Measurements from ENCODE around the gene FHAD1.

FHAD1 gene

DNA sequence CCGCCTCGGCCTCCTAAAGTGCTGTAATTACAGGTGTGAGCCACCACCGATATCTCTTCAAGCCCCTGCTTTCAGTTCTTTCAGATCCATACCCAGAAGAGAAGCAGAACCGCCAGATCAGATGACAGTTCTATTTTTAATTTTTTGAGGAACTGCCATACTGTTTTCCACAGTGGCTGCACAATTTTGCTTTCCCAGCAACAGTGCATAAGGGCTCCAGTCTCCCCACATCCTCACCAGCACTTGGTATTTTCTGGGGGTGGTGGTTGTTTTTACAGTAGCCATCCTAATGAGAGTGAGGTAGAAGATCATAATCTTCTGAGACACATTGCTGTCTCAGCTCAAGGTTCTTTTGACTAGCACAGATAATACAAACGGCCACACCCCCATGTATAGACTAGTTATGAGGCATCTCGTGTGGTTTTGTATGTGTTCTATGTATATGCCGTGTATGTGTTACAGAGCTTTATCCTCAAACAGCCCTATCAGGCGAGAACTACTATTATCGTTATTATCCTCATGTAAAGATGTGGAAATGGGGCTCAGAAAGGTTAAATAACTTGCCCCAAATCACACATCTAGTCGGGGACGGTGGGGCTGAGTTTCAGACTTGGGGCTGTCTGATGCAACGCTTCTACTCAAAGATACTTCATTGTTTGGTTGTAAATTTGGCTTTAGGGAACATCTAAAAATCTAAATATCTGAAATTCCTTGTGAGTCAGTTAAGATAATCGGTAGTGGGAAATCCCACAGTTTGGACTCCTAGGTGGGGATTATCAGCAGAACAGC, 12.0 kb downstream of the FHAD1 start:
- Histone ChIP-seq H3K36me3 (ENCODE audit: control insufficient read depth, insufficient read depth, low read length) (no peaks in the 10 kb centered on the region), H3K27me3 (ENCODE audit: control insufficient read depth, insufficient read depth, low read length) (no peaks in the 10 kb centered on the region), H3K27ac (ENCODE audit: low read depth, low read length) (no peak overlapping the region), H3K4me3 (ENCODE audit: low read length) (no peak overlapping the region), H3K9ac (ENCODE audit: low read length) (no peak overlapping the region), H3K4me1 (ENCODE audit: control insufficient read depth, insufficient read depth, low read length) (peaks cover 8% of the 10 kb centered on the region)

DNA sequence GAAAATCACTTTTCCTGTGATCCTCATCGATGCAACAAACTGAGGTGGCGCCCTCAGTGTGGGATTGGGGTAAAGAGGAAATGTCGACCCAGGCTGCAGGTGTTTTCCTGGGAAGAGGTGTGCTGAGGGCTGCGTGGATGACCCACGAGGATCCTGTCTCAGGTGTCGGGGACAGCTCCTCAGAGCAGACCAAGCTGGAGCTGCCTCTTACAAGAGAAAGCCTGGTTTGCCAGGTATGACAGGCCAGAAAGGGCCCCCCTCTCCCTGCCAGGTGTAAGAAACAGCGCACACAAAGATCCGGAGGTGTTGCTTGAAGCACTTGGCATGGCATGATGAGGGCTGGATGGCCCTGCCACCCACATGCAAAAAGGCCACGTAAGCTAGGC, 12.6 kb downstream of the FHAD1 start:
- Histone ChIP-seq H3K27me3 (ENCODE audit: control insufficient read depth, insufficient read depth, low read length) (no peaks in the 10 kb centered on the region), H3K9ac (ENCODE audit: low read length) (no peak overlapping the region), H3K4me1 (ENCODE audit: control insufficient read depth, insufficient read depth, low read length) (peaks cover 8% of the 10 kb centered on the region), H3K27ac (ENCODE audit: low read depth, low read length) (no peak overlapping the region), H3K36me3 (ENCODE audit: control insufficient read depth, insufficient read depth, low read length) (no peaks in the 10 kb centered on the region), H3K4me3 (ENCODE audit: low read length) (no peak overlapping the region)

DNA sequence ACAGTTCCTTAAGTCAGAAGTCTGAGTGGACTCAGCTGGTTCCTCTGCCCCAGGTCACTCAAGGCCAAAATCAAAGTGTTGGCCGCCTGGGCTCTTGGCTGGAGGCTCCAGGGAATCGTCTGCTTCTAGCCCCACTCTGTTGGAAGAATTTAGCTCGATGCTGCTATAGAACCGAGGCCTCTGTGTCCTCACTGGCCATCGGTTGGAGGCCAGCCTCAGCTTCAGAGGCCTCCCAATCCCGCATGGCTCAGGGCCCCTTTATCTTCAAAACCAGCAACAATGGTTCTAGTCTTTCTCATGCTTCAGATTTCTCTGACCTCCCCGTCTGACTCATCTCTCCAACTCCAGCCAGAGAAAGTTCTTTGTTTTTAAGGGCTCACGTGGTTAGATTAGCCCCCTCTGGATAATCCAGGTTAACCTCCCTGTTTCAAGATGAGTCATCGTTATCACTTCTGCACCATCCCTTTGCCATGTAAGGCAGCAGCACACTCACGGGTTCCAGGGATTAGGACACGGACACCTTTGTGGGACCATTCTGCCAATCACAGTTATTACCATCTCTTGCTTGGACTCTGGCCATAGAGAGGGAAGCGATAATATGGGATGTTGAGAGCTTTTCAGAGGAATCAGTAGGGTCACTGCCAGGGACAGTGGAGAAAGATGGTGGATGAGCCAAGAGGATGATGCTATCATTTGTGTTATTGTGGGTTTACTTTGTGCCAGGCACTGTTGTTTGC, 13.6 kb downstream of the FHAD1 start:
- H3K4me1 ChIP-seq (ENCODE audit: control insufficient read depth, insufficient read depth, low read length): peaks cover 8% of the 10 kb centered on the region
- peak overlapping the region; percentile 35 for H3K27ac ChIP-seq (ENCODE audit: low read depth, low read length)
- no peaks in the 10 kb centered on the region for H3K36me3 ChIP-seq (ENCODE audit: control insufficient read depth, insufficient read depth, low read length)
- no peak overlapping the region for H3K4me3 ChIP-seq (ENCODE audit: low read length)
- H3K27me3 ChIP-seq (ENCODE audit: control insufficient read depth, insufficient read depth, low read length): no peaks in the 10 kb centered on the region
- no peak overlapping the region for H3K9ac ChIP-seq (ENCODE audit: low read length)

DNA sequence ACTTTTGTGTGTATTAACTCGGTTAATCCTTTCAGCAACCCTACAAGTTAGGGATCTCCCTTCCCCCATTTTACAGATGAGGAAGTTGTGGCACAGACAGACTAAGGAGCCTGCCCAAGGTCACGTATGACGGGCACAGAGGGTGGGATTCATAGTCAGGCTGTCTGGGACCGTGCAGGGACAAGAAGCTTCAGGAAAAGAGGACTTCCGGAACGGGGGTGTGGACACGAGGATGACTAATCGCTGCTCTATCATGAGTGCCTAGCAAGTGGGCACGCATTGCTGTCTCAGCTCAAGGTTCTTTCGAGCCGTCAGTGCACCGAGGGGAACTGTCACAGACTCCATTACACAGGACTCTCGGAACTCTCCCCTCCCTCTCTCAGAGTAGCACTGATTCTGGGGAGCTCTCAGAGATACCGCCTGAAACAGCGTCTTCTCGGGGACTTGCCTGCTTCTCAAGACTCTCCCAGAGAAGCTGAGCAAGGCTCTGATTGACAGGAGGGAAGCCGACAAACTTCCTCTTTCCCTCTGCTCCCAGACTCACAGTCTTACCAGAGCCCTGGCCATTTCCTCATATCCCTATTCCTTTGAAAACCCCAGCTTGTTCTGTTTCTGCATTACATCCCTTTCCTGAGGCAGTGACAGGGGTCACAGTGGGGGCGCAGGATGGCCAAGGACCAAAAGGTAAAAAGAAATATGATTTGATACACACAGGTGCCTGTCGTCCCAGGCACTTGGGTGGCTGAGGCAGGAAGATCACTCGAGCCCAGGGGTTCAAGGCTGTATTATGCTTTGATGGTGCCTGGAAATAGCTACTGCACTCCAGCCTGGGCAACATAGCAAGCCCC, 14.4 kb downstream of the FHAD1 start:
- peak overlapping the region; percentile 35 for H3K27ac ChIP-seq (ENCODE audit: low read depth, low read length)
- no peak overlapping the region for H3K9ac ChIP-seq (ENCODE audit: low read length)
- H3K4me1 ChIP-seq (ENCODE audit: control insufficient read depth, insufficient read depth, low read length): peaks cover 8% of the 10 kb centered on the region
- no peaks in the 10 kb centered on the region for H3K36me3 ChIP-seq (ENCODE audit: control insufficient read depth, insufficient read depth, low read length)
- no peaks in the 10 kb centered on the region for H3K27me3 ChIP-seq (ENCODE audit: control insufficient read depth, insufficient read depth, low read length)
- peak overlapping the region; percentile 47 for H3K4me3 ChIP-seq (ENCODE audit: low read length)

DNA sequence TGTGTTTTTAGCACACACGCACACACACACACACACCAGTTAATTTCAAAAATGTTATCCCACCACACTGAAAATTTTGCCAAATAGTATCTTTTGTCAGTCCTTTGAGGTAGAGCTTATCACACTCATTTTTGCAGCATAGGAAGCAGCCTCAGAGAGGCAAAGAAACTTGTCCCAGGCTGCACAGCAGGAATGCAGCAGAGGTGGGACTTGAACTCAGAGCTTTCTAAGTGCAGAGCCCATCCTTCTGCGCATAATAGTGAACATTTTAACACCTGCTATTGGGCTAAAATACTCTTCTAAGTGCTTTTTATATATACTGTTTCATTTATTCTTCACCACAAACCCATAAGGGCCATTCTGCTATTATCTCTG, 15.0 kb downstream of the FHAD1 start:
- no peak overlapping the region for H3K27ac ChIP-seq (ENCODE audit: low read depth, low read length)
- no peak overlapping the region for H3K9ac ChIP-seq (ENCODE audit: low read length)
- peaks cover 8% of the 10 kb centered on the region for H3K4me1 ChIP-seq (ENCODE audit: control insufficient read depth, insufficient read depth, low read length)
- no peak overlapping the region for H3K4me3 ChIP-seq (ENCODE audit: low read length)
- no peaks in the 10 kb centered on the region for H3K27me3 ChIP-seq (ENCODE audit: control insufficient read depth, insufficient read depth, low read length)
- no peaks in the 10 kb centered on the region for H3K36me3 ChIP-seq (ENCODE audit: control insufficient read depth, insufficient read depth, low read length)

DNA sequence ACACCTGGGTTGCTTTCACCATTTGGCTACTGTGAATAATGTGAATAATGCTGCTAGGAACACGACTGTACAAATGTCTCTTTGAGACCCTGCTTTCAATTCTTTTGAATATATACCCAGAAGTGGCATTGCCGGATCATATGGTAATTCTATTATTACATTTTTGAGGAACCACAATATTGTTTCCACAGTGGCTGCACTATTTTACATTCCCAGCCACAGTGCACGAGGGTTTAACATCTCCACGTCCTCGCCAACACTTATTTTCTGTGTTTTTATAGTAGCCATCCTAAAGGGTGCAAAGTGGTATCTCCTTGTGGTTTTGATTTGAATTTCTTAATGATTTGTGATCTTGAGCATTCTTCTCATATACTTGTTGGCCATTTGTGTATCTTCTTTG, 15.7 kb downstream of the FHAD1 start:
- H3K27ac ChIP-seq (ENCODE audit: low read depth, low read length): no peak overlapping the region
- no peaks in the 10 kb centered on the region for H3K36me3 ChIP-seq (ENCODE audit: control insufficient read depth, insufficient read depth, low read length)
- H3K4me3 ChIP-seq (ENCODE audit: low read length): no peak overlapping the region
- H3K4me1 ChIP-seq (ENCODE audit: control insufficient read depth, insufficient read depth, low read length): peaks cover 8% of the 10 kb centered on the region
- no peak overlapping the region for H3K9ac ChIP-seq (ENCODE audit: low read length)
- no peaks in the 10 kb centered on the region for H3K27me3 ChIP-seq (ENCODE audit: control insufficient read depth, insufficient read depth, low read length)

DNA sequence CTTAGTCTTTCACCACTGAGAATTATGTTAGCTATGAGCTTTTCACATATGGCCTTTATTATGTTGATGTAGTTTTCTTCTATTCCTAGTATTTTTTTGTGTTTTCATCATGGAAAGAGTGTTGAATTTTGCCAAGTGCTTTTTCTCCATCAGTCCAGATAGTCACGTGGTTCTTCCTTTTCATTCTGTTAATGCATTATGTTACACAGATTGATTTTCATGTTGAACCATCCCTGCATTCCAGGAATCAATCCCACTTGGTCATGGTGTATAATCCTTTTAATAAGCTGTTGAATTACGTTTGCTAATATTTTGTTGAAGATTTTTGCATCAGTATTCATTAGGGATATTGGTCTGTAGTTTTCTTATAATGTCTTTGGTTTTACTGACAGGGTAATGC, 17.7 kb downstream of the FHAD1 start:
- no peak overlapping the region for H3K27ac ChIP-seq (ENCODE audit: low read depth, low read length)
- H3K4me1 ChIP-seq (ENCODE audit: control insufficient read depth, insufficient read depth, low read length): peaks cover 8% of the 10 kb centered on the region
- no peak overlapping the region for H3K9ac ChIP-seq (ENCODE audit: low read length)
- H3K36me3 ChIP-seq (ENCODE audit: control insufficient read depth, insufficient read depth, low read length): no peaks in the 10 kb centered on the region
- no peaks in the 10 kb centered on the region for H3K27me3 ChIP-seq (ENCODE audit: control insufficient read depth, insufficient read depth, low read length)
- no peak overlapping the region for H3K4me3 ChIP-seq (ENCODE audit: low read length)

DNA sequence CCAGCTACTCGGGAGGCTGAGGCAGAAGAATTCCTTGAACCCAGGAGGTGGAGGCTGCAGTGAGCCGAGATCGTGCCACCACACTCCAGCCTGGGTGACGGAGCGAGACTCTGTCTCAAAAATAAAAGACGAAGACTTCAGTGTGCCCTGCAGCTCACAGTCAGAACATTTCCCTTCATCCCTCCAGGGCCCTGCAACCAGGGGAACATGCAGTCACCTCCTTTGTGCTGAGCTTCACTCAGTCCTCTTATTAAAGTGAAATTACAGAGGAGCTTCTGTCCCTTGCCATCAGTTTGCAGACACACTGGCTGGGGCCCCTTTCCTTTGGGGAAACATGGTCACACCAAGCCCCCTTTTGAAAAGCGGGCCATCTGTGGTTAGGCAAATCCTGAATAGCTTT, 24.2 kb downstream of the FHAD1 start:
- Histone ChIP-seq H3K4me1 (ENCODE audit: control insufficient read depth, insufficient read depth, low read length) (peaks cover 5% of the 10 kb centered on the region), H3K27me3 (ENCODE audit: control insufficient read depth, insufficient read depth, low read length) (no peaks in the 10 kb centered on the region), H3K4me3 (ENCODE audit: low read length) (no peak overlapping the region), H3K36me3 (ENCODE audit: control insufficient read depth, insufficient read depth, low read length) (no peaks in the 10 kb centered on the region), H3K9ac (ENCODE audit: low read length) (no peak overlapping the region), H3K27ac (ENCODE audit: low read depth, low read length) (no peak overlapping the region)

DNA sequence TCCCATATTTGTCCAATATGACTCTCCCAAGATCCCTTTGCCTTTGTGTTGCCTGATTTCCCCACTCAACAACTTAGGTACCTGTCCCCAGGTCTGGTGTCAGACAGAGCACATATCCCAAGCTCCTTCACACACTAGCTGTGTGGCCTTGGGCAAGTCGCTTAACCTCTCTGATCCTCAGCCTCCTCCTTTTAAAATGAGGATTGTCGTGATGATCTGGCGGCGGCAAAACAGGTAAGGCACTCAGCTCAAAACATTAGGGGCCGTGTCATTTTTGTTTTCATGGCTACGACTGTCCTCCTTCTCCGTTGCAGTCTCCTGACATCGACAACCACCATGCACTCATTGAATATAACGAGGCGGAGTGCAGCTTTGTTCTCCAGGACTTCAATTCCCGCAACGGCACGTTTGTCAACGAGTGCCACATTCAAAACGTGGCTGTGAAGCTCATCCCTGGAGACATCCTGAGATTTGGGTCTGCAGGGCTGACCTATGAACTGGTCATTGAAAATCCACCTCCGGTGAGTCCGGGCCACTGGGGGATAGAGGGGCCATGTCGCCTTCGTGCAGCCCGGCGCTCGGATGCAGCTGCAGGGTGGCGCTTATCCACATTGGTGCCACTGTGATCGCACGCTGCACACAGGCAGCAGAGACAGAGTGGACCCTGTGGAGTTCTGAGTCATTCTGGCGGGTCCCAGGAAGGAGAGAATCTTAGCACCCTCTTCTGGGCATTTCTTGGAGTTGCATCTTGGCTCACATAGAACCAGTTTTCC, 25.2 kb downstream of the FHAD1 start:
- H3K4me1 ChIP-seq (ENCODE audit: control insufficient read depth, insufficient read depth, low read length): peaks cover 5% of the 10 kb centered on the region
- no peaks in the 10 kb centered on the region for H3K27me3 ChIP-seq (ENCODE audit: control insufficient read depth, insufficient read depth, low read length)
- no peak overlapping the region for H3K4me3 ChIP-seq (ENCODE audit: low read length)
- no peak overlapping the region for H3K9ac ChIP-seq (ENCODE audit: low read length)
- no peak overlapping the region for H3K27ac ChIP-seq (ENCODE audit: low read depth, low read length)
- H3K36me3 ChIP-seq (ENCODE audit: control insufficient read depth, insufficient read depth, low read length): no peaks in the 10 kb centered on the region

DNA sequence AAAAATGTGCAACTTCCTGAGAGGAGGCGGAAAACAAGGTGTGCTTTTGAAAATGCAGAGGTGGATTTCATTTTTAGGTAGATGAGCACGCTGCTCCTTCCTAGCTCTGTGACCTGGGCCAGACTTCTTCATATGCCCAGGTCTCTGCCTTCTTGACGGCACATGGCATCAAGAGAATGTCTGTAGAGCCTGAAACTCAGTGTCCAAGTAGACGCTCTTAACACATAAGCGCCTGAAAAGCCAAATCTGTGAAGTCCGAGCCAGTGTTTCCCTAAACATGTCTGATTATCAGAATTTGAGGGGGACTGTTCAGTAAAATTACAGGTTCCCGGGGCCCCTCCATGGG, 25.7 kb downstream of the FHAD1 start:
- Histone ChIP-seq H3K4me3 (ENCODE audit: low read length) (peak overlapping the region; percentile 21), H3K4me1 (ENCODE audit: control insufficient read depth, insufficient read depth, low read length) (peaks cover 5% of the 10 kb centered on the region), H3K27me3 (ENCODE audit: control insufficient read depth, insufficient read depth, low read length) (no peaks in the 10 kb centered on the region), H3K27ac (ENCODE audit: low read depth, low read length) (no peak overlapping the region), H3K36me3 (ENCODE audit: control insufficient read depth, insufficient read depth, low read length) (no peaks in the 10 kb centered on the region), H3K9ac (ENCODE audit: low read length) (no peak overlapping the region)

DNA sequence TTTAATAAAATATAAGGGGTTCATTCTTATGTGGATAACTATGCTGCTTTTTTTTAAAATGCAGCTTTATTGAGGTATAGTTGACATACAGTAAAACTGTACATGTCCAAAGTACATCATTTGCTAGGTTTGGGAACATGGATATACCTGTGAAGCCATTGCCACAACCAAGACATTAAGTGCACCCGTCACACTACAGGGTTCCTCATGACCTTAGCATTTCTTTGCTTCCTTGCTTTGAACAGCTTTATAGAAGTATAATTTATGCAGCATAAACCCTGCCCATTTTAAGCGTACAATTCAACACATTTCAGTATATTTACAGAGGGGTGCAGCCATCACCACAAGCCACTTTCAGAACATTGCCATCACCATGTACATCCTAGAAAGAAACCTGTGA, 26.3 kb downstream of the FHAD1 start:
- Histone ChIP-seq H3K36me3 (ENCODE audit: control insufficient read depth, insufficient read depth, low read length) (no peaks in the 10 kb centered on the region), H3K9ac (ENCODE audit: low read length) (no peak overlapping the region), H3K27me3 (ENCODE audit: control insufficient read depth, insufficient read depth, low read length) (no peaks in the 10 kb centered on the region), H3K4me1 (ENCODE audit: control insufficient read depth, insufficient read depth, low read length) (peaks cover 5% of the 10 kb centered on the region), H3K4me3 (ENCODE audit: low read length) (no peak overlapping the region), H3K27ac (ENCODE audit: low read depth, low read length) (no peak overlapping the region)

Measured in rectal smooth muscle tissue (tissue), 1 donor.